ENCODE data around the gene DSCAML1. TPM values are rescaled to one million over a fixed set of nuclear protein-coding genes. Genes with fewer than 3 reads are reported as not detected.

The DSCAML1 gene
- total RNA-seq, 1 experiment from 2014 or later, result 0.15 TPM

GRCh38 chr11:117831661-117832415, 34.8 kb upstream of the DSCAML1 start:
- no peaks in the 10 kb centered on the region for H3K27me3 ChIP-seq (ENCODE audit: insufficient read depth, low read length)
- no peaks in the 10 kb centered on the region for H3K9me3 ChIP-seq (ENCODE audit: control insufficient read depth, low read depth, low read length)
- no peak overlapping the region for H2AK5ac ChIP-seq (ENCODE audit: insufficient read length, low read length)
- no peak overlapping the region for H3K56ac ChIP-seq (ENCODE audit: insufficient read length, low read depth, low read length)
- H4K5ac ChIP-seq (ENCODE audit: insufficient read length, low read depth, low read length), result no peak overlapping the region
- Mint-ChIP-seq H3K36me3 (ENCODE audit: insufficient read depth in 1 of 3, low read depth in 3 of 3) (no peaks in the 10 kb centered on the region; a peak in 1 of 7 replicates), H3K9me3 (no peaks in the 10 kb centered on the region), H3K27me3 (ENCODE audit: low read depth) (peaks cover 4% of the 10 kb centered on the region), H3K27ac (no peak overlapping the region), H3K4me3 (no peak overlapping the region), H3K4me1 (peaks cover 16 to 23% of the 10 kb centered on the region in 2 experiments)
- no peak overlapping the region for H3K23ac ChIP-seq (ENCODE audit: insufficient read length, low read depth, low read length)
- H4K8ac ChIP-seq (replicated peaks; ENCODE audit: insufficient read length, low read depth, low read length), result no peak overlapping the region
- no peak overlapping the region for H3K4ac ChIP-seq (ENCODE audit: low read depth, low read length)
- no peak overlapping the region for H3K9ac ChIP-seq (ENCODE audit: extremely low read depth, insufficient read length, low read length)
- no peak overlapping the region for H2BK20ac ChIP-seq (ENCODE audit: low read depth, low read length, poor library complexity, severe bottlenecking)
- H3T11ph ChIP-seq (ENCODE audit: low read length), result no peak overlapping the region
- no peak overlapping the region for H4K91ac ChIP-seq (ENCODE audit: insufficient read length, low read depth, low read length)
- H3K27ac ChIP-seq (ENCODE audit: insufficient read length, low read depth, low read length), result no peak overlapping the region
- no peaks in the 10 kb centered on the region for H3K79me1 ChIP-seq (ENCODE audit: insufficient read depth, low read depth, low read length, poor library complexity, severe bottlenecking)
- no peak overlapping the region for H2AFZ ChIP-seq (ENCODE audit: low read length)
- no peak overlapping the region for H2BK12ac ChIP-seq (ENCODE audit: insufficient read length, low read depth, low read length)
- H2BK120ac ChIP-seq (ENCODE audit: low read depth, low read length, poor library complexity, severe bottlenecking), result no peak overlapping the region
- no peaks in the 10 kb centered on the region for H3K79me2 ChIP-seq (ENCODE audit: insufficient read depth, low read length)
- H3K18ac ChIP-seq (ENCODE audit: insufficient read length, low read depth, low read length), result no peak overlapping the region
- H3K14ac ChIP-seq (ENCODE audit: insufficient read depth, low read length), result no peak overlapping the region; the same call in 1 of the 2 replicates
- H2BK15ac ChIP-seq (ENCODE audit: low read depth, low read length), result no peak overlapping the region
- no peaks in the 10 kb centered on the region for H4K20me1 ChIP-seq (ENCODE audit: control insufficient read depth, insufficient read depth, insufficient read length)
- H3K4me2 ChIP-seq (ENCODE audit: insufficient read depth, insufficient read length, low read length), result no peak overlapping the region
- H3K23me2 ChIP-seq (ENCODE audit: insufficient read length, low read depth, low read length, poor library complexity, severe bottlenecking), result no peaks in the 10 kb centered on the region
- peak; percentile 16 for DNase-seq
- no peak overlapping the region for H2BK5ac ChIP-seq (ENCODE audit: insufficient read length, low read length)
- WGBS (ENCODE audit: extremely low coverage, insufficient read length, low lambda C conversion rate), result no CpG with 5 or more reads among the region's 7 CpGs
- no peaks in the 10 kb centered on the region for H3K4me1 ChIP-seq (ENCODE audit: insufficient read depth, low read length)
- TF ChIP-seq CTCF (conservative IDR thresholded peaks at IDR 0.05), result no peak

All from H9 (cell line).